SK-N-SH treated with all-trans-retinoic acid at 6 μM for 48 hours (cell line): ENCODE data around the gene TMEM74B.

Experiments used
- ARNTL ChIP-seq: fragments of 450-650 bp; formaldehyde crosslinking; IDR thresholded peaks from 2 replicates; pipeline ENCODE4 v1.5.0; 2020; ENCODE audit warnings: low read depth, mild to moderate bottlenecking, moderate library complexity, borderline replicate concordance
- BACH2 ChIP-seq: fragments of 250-450 bp; sonication (Bioruptor Pico); IDR thresholded peaks from 2 replicates; pipeline ENCODE4 v1.9.0; 2021; ENCODE audit warnings: mild to moderate bottlenecking, borderline replicate concordance
- CSDC2 ChIP-seq: fragments of 250-450 bp; sonication (Bioruptor Pico); IDR thresholded peaks from 2 replicates; pipeline ENCODE4 v1.5.0; 2020; ENCODE audit warnings: mild to moderate bottlenecking, moderate library complexity
- GLIS3 ChIP-seq: fragments of 250-450 bp; sonication (Bioruptor Pico); IDR thresholded peaks from 2 replicates; pipeline ENCODE4 v1.5.0; 2020; ENCODE audit warnings: mild to moderate bottlenecking, moderate library complexity
- ZC3H10 ChIP-seq: fragments of 250-450 bp; sonication (Bioruptor Pico); IDR thresholded peaks from 2 replicates; pipeline ENCODE4 v1.5.1; 2021; ENCODE audit warnings: mild to moderate bottlenecking, moderate library complexity
- ZFP3 ChIP-seq: fragments of 250-450 bp; sonication (Bioruptor Pico); IDR thresholded peaks from 2 replicates; pipeline ENCODE4 v1.5.0; 2020; ENCODE audit warnings: mild to moderate bottlenecking, moderate library complexity
- ZNF70 ChIP-seq: fragments of 450-650 bp; formaldehyde crosslinking; IDR thresholded peaks from 2 replicates; pipeline ENCODE4 v1.5.0; 2020; ENCODE audit warnings: mild to moderate bottlenecking, moderate library complexity
- ZNF8 ChIP-seq: fragments of 450-650 bp; formaldehyde crosslinking; IDR thresholded peaks from 2 replicates; pipeline ENCODE4 v1.5.0; 2020; ENCODE audit warnings: mild to moderate bottlenecking, moderate library complexity
- TF ChIP-seq, protein P1 (sequence below): fragments of 250-450 bp; sonication (Bioruptor Pico); IDR thresholded peaks from 2 replicates; pipeline ENCODE4 v1.5.1; 2020; ENCODE audit warnings: low read depth, mild to moderate bottlenecking, moderate library complexity

DNA sequence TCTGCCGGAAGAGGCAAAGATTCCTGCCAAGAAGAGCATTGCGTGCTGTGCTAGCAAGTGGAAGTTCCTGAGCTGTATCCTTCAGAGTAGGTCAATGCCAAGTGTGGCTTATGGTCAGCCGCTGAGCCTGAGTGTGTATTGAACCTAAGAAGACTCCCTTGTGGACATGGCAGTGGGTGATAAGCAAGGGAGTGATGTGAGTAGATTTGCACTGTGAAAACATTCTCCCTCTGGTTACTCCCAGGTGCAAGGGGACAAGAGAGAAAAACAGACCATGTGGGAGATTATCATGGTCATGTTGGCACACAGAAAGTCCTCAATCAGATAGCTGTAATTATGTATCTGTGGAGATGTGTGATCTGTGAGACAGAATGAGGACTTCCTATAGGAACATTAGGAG is 6.1 kb upstream of the TMEM74B start:
- TF ChIP-seq ARNTL (CRISPR knock-in tag) (no peak), ZFP3 (CRISPR knock-in tag) (no peak), CSDC2 (no peak), ZNF8 (CRISPR knock-in tag) (no peak), ZC3H10 (CRISPR knock-in tag) (no peak), GLIS3 (no peak), ZNF70 (no peak), BACH2 (CRISPR knock-in tag) (no peak)
- TF ChIP-seq, protein P1, sequence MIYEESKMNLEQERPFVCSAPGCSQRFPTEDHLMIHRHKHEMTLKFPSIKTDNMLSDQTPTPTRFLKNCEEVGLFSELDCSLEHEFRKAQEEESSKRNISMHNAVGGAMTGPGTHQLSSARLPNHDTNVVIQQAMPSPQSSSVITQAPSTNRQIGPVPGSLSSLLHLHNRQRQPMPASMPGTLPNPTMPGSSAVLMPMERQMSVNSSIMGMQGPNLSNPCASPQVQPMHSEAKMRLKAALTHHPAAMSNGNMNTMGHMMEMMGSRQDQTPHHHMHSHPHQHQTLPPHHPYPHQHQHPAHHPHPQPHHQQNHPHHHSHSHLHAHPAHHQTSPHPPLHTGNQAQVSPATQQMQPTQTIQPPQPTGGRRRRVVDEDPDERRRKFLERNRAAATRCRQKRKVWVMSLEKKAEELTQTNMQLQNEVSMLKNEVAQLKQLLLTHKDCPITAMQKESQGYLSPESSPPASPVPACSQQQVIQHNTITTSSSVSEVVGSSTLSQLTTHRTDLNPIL (CRISPR knock-in tag), result no peak
